Memory B cell (primary cell): ENCODE data around the gene NELFCD.
"Not testable (repeated sequence)": the region's sequence is repeated elsewhere in the genome, so short reads cannot be mapped to it uniquely, and the experiment has no call there.

ENCODE experiments used
- ATAC-seq: fragments of 150-1000 bp; cut with Tn5 transposase; 2 replicates; pipeline ENCODE4 v1.10.0; 2021; ENCODE audit warnings: low read depth, mild to moderate bottlenecking, moderate library complexity
- DNase-seq, 2 donors: peaks; one replicate each; pipeline ENCODE4 v3.0.0; 2022; ENCODE audit warnings: low spot score in 2 of 2
- H3K27ac Mint-ChIP-seq: one replicate; pipeline ENCODE4 v1.8.0; 2022; ENCODE audit warnings: mild to moderate bottlenecking, moderate library complexity, mixed read lengths
- H3K27me3 Mint-ChIP-seq: one replicate; pipeline ENCODE4 v1.8.0; 2022; ENCODE audit warnings: mixed read lengths
- H3K36me3 Mint-ChIP-seq: one replicate; pipeline ENCODE4 v1.8.0; 2022; ENCODE audit warnings: mild to moderate bottlenecking, mixed read lengths
- H3K4me1 Mint-ChIP-seq: one replicate; pipeline ENCODE4 v1.8.0; 2022; ENCODE audit warnings: mixed read lengths
- H3K4me3 Mint-ChIP-seq: one replicate; pipeline ENCODE4 v1.8.0; 2022; ENCODE audit warnings: mild to moderate bottlenecking, moderate library complexity, mixed read lengths
- H3K9me3 Mint-ChIP-seq: one replicate; pipeline ENCODE4 v1.8.0; 2022; ENCODE audit warnings: mixed read lengths

NELFCD gene

GRCh38 chr20:58982406-58983114 is 1.5 kb downstream of the NELFCD start:
- peak overlapping the region; percentile 85 for H3K27ac Mint-ChIP-seq
- DNase-seq (no peak), ATAC-seq (no peak)
- no peaks in the 10 kb centered on the region for H3K27me3 Mint-ChIP-seq
- no peaks in the 10 kb centered on the region for H3K9me3 Mint-ChIP-seq
- peak overlapping the region; percentile 88 for H3K4me3 Mint-ChIP-seq
- peaks cover 8% of the 10 kb centered on the region for H3K36me3 Mint-ChIP-seq
- peaks cover 33% of the 10 kb centered on the region for H3K4me1 Mint-ChIP-seq

- DNase-seq, ATAC-seq, H3K4me3 Mint-ChIP-seq, H3K9me3 Mint-ChIP-seq, H3K27me3 Mint-ChIP-seq: not testable (repeated sequence)
- Mint-ChIP-seq H3K36me3 (peaks cover 14% of the 10 kb centered on the region), H3K4me1 (peaks cover 38% of the 10 kb centered on the region), H3K27ac (peak overlapping the region; percentile 85)
These were observed 2.0 kb downstream of the NELFCD start for GRCh38 chr20:58983115-58983468.

- peaks cover 31% of the 10 kb centered on the region for H3K4me1 Mint-ChIP-seq
- DNase-seq: no peak
- no peak for ATAC-seq
- H3K9me3 Mint-ChIP-seq: no peaks in the 10 kb centered on the region
- peak overlapping the region; percentile 31 for H3K27ac Mint-ChIP-seq
- H3K36me3 Mint-ChIP-seq: peaks cover 21% of the 10 kb centered on the region
- no peak overlapping the region for H3K4me3 Mint-ChIP-seq
- H3K27me3 Mint-ChIP-seq: no peaks in the 10 kb centered on the region
These were observed 3.6 kb downstream of the NELFCD start for GRCh38 chr20:58984691-58985090.

- Mint-ChIP-seq H3K9me3 (no peaks in the 10 kb centered on the region), H3K36me3 (peaks cover 24% of the 10 kb centered on the region), H3K4me3 (no peak overlapping the region), H3K27me3 (no peaks in the 10 kb centered on the region), H3K27ac (peak overlapping the region; percentile 20), H3K4me1 (peaks cover 31% of the 10 kb centered on the region)
- ATAC-seq (no peak), DNase-seq (no peak)
These were observed 4.6 kb downstream of the NELFCD start for GRCh38 chr20:58985656-58986055.

GRCh38 chr20:58986286-58986967 is 5.4 kb downstream of the NELFCD start:
- Mint-ChIP-seq H3K4me1 (peaks cover 32% of the 10 kb centered on the region), H3K9me3 (no peaks in the 10 kb centered on the region), H3K27me3 (no peaks in the 10 kb centered on the region), H3K4me3 (no peak overlapping the region), H3K36me3 (peaks cover 25% of the 10 kb centered on the region), H3K27ac (peak overlapping the region; percentile 53)
- DNase-seq: no peak
- ATAC-seq: no peak

- Mint-ChIP-seq H3K4me3 (no peak overlapping the region), H3K36me3 (peaks cover 29% of the 10 kb centered on the region), H3K27me3 (no peaks in the 10 kb centered on the region), H3K27ac (peak overlapping the region; percentile 84), H3K9me3 (no peaks in the 10 kb centered on the region), H3K4me1 (peaks cover 35% of the 10 kb centered on the region)
- no peak for DNase-seq
- ATAC-seq: no peak
These were observed 6.0 kb downstream of the NELFCD start for GRCh38 chr20:58986968-58987517.

- no peaks in the 10 kb centered on the region for H3K9me3 Mint-ChIP-seq
- no peaks in the 10 kb centered on the region for H3K27me3 Mint-ChIP-seq
- H3K4me3 Mint-ChIP-seq: no peak overlapping the region
- H3K27ac Mint-ChIP-seq: peak overlapping the region; percentile 84
- ATAC-seq (no peak), DNase-seq (no peak)
- H3K4me1 Mint-ChIP-seq: peaks cover 27% of the 10 kb centered on the region
- H3K36me3 Mint-ChIP-seq: peaks cover 31% of the 10 kb centered on the region
These were observed 6.9 kb downstream of the NELFCD start for GRCh38 chr20:58987790-58988564.

GRCh38 chr20:58988565-58988882 is 7.5 kb downstream of the NELFCD start:
- Mint-ChIP-seq H3K27ac (no peak overlapping the region), H3K9me3 (no peaks in the 10 kb centered on the region), H3K27me3 (no peaks in the 10 kb centered on the region), H3K4me1 (peaks cover 28% of the 10 kb centered on the region), H3K4me3 (no peak overlapping the region), H3K36me3 (peaks cover 31% of the 10 kb centered on the region)
- DNase-seq: no peak
- ATAC-seq: no peak

GRCh38 chr20:58989196-58989595 is 8.1 kb downstream of the NELFCD start:
- H3K4me1 Mint-ChIP-seq: peaks cover 24% of the 10 kb centered on the region
- peaks cover 31% of the 10 kb centered on the region for H3K36me3 Mint-ChIP-seq
- no peaks in the 10 kb centered on the region for H3K9me3 Mint-ChIP-seq
- no peaks in the 10 kb centered on the region for H3K27me3 Mint-ChIP-seq
- no peak for DNase-seq
- no peak overlapping the region for H3K27ac Mint-ChIP-seq
- ATAC-seq: no peak
- H3K4me3 Mint-ChIP-seq: no peak overlapping the region

GRCh38 chr20:58990651-58991445 is 9.8 kb downstream of the NELFCD start:
- peaks cover 37% of the 10 kb centered on the region for H3K36me3 Mint-ChIP-seq
- H3K4me1 Mint-ChIP-seq: peaks cover 21% of the 10 kb centered on the region
- H3K4me3 Mint-ChIP-seq: no peak overlapping the region
- H3K27me3 Mint-ChIP-seq: no peaks in the 10 kb centered on the region
- DNase-seq: no peak
- no peak overlapping the region for H3K27ac Mint-ChIP-seq
- ATAC-seq: no peak
- H3K9me3 Mint-ChIP-seq: no peaks in the 10 kb centered on the region

- Mint-ChIP-seq H3K4me3 (no peak overlapping the region), H3K9me3 (no peaks in the 10 kb centered on the region), H3K27ac (peak overlapping the region; percentile 85), H3K4me1 (peaks cover 19% of the 10 kb centered on the region), H3K27me3 (no peaks in the 10 kb centered on the region), H3K36me3 (peaks cover 38% of the 10 kb centered on the region)
- DNase-seq: no peak
- ATAC-seq: no peak
These were observed 10.7 kb downstream of the NELFCD start for GRCh38 chr20:58991715-58992114.

GRCh38 chr20:58992911-58993310 is 11.9 kb downstream of the NELFCD start:
- Mint-ChIP-seq H3K27me3 (no peaks in the 10 kb centered on the region), H3K27ac (no peak overlapping the region), H3K9me3 (no peaks in the 10 kb centered on the region), H3K4me3 (no peak overlapping the region), H3K4me1 (peaks cover 19% of the 10 kb centered on the region), H3K36me3 (peaks cover 37% of the 10 kb centered on the region)
- DNase-seq (no peak), ATAC-seq (no peak)

- Mint-ChIP-seq H3K4me1 (peaks cover 17% of the 10 kb centered on the region), H3K27ac (peak overlapping the region; percentile 45), H3K4me3 (no peak overlapping the region), H3K9me3 (no peaks in the 10 kb centered on the region), H3K27me3 (no peaks in the 10 kb centered on the region), H3K36me3 (peaks cover 35% of the 10 kb centered on the region)
- no peak for DNase-seq
- no peak for ATAC-seq
These were observed 12.5 kb downstream of the NELFCD start for GRCh38 chr20:58993332-58994248.
